ENCODE measurements around the gene SLC25A39. TPM values are rescaled to one million over a fixed set of nuclear protein-coding genes. Genes with fewer than 3 reads are reported as not detected.

Gene SLC25A39
- total RNA-seq, 4 donors from 2014 or later, result 136 to 154 (median 141) TPM

GRCh38 chr17:44362459-44362948 lies 37.9 kb upstream of the SLC25A39 start:
- Histone ChIP-seq H3K9me3 (no peaks in the 10 kb centered on the region), H3K4me1 (peaks cover 0 to 13% (median 4%) of the 10 kb centered on the region in 4 donors), H3K4me3 (peak overlapping the region in 1 of 4 donors; percentile 83), H3K27me3 (peaks cover 38% of the 10 kb centered on the region), H3K27ac (no peak overlapping the region), H3K36me3 (no peaks in the 10 kb centered on the region)
- WGBS, 2 donors (ENCODE audit: low coverage in 1 of 2), result 38% methylated on average over 3 of the region's 11 CpGs; no CpG with 5 or more reads in 1 of the 2 donors
- intact Hi-C loops (cut with DNase I; ENCODE audit: low total_unique reads) (no loop called here), in situ Hi-C loops (cut with MboI; ENCODE audit: low pct_ligation_motif_present in 1 of 4, low pct_unique_long_range_greater_than_20kb in 1 of 4, low sequenced_read_pairs in 3 of 4) (no loop called here)
- no peak for DNase-seq
- TF ChIP-seq CTCF (IDR thresholded peaks at IDR 0.05), result no peak
- TF ChIP-seq POLR2A (IDR thresholded peaks at IDR 0.05), result no peak
- TF ChIP-seq POLR2AphosphoS5 (IDR thresholded peaks at IDR 0.05), result no peak
- TF ChIP-seq EP300 (IDR thresholded peaks at IDR 0.05; ENCODE audit: low read depth), result no peak

DNA sequence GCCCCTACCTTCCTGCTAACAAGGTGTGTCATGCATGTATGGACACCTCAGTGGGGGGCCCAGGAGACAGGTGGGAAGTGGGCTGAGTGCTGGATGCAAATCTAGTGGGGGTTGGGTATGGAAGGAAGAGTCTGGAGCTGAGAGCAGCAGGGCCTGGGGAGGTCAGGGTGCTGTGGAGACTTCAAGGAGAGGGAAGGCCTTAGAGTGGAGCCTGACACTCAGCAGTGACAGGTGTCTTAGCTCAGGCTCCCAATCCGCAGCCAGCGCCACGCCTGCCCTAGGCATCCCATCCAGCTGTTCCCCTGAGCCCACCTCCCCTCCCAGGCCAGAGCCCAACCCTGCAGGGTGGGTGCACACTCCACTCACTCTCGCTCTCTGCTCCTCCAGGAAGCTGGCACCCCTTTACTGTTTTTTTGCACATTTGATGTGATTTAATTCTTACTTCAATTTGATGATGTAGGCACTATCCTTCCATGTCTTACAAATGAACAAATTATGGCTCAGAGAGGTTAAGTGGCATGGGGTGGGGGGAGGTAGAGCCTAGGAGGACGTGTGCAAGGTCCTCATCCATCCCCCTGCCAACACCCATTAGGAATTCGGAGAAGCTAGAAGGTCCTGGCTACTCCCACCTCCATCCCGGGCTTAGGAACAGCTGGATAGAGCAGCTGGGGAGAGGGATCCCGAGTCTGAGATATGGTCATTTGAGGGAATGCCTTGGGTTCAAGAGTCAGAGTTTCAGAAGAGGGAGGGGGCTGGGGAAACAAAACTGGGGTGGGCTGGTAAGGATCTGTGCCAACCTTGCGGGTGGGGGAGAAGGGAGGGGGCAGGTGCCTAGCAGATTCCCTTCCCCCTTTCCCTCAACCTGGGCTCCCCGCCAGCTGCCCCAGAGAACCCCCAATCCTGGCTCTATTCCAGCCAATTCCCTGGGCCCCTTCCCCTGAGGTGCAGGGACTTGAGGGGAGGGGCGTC lies 37.0 kb upstream of the SLC25A39 start:
- Histone ChIP-seq H3K9me3 (no peaks in the 10 kb centered on the region), H3K4me1 (peaks cover 0 to 13% (median 4%) of the 10 kb centered on the region in 4 donors), H3K36me3 (no peaks in the 10 kb centered on the region), H3K27me3 (peaks cover 33% of the 10 kb centered on the region), H3K27ac (no peak overlapping the region), H3K4me3 (no peak overlapping the region)
- no peak for DNase-seq
- in situ Hi-C loops (cut with MboI; ENCODE audit: low pct_ligation_motif_present in 1 of 4, low pct_unique_long_range_greater_than_20kb in 1 of 4, low sequenced_read_pairs in 3 of 4), result no loop called here
- 37 to 44% methylated on average over 2 to 10 of the region's 11 CpGs for WGBS, 2 donors (ENCODE audit: low coverage in 1 of 2)
- intact Hi-C loops (cut with DNase I; ENCODE audit: low total_unique reads), result no loop called here
- TF ChIP-seq POLR2A (IDR thresholded peaks at IDR 0.05), result no peak
- TF ChIP-seq EP300 (IDR thresholded peaks at IDR 0.05; ENCODE audit: low read depth), result no peak
- TF ChIP-seq CTCF (IDR thresholded peaks at IDR 0.05), result no peak
- no peak for TF ChIP-seq POLR2AphosphoS5 (IDR thresholded peaks at IDR 0.05)

DNA sequence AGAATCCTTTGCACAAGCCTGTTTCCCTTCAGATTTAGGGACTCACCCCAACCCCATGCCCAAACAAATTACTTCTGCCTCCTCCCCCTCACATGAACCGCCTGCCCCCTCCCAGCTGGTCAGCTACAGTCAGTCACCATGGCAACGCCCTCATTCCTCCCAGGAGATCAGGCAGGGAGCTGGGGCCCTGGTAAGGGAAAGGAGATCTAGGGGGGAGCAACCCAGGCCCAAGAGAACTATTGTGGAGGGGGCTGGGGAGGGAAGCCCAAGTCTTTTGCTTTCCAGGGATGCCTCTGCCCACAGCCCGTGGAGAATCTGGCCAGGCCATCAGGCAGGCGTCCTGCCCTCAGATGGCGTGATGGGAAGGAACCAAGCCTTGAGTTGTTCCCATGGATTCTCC lies 36.2 kb upstream of the SLC25A39 start:
- WGBS, 2 donors (ENCODE audit: low coverage in 1 of 2), result 53% methylated on average over 5 of the region's 5 CpGs; no CpG with 5 or more reads in 1 of the 2 donors
- Histone ChIP-seq H3K4me3 (no peak overlapping the region), H3K27me3 (peaks cover 29% of the 10 kb centered on the region), H3K9me3 (no peaks in the 10 kb centered on the region), H3K27ac (no peak overlapping the region), H3K4me1 (peaks cover 0 to 13% (median 4%) of the 10 kb centered on the region in 4 donors), H3K36me3 (no peaks in the 10 kb centered on the region)
- intact Hi-C loops (cut with DNase I; ENCODE audit: low total_unique reads) (no loop called here), in situ Hi-C loops (cut with MboI; ENCODE audit: low pct_ligation_motif_present in 1 of 4, low pct_unique_long_range_greater_than_20kb in 1 of 4, low sequenced_read_pairs in 3 of 4) (no loop called here)
- no peak for DNase-seq
- TF ChIP-seq CTCF (IDR thresholded peaks at IDR 0.05) (no peak), POLR2A (IDR thresholded peaks at IDR 0.05) (no peak), POLR2AphosphoS5 (IDR thresholded peaks at IDR 0.05) (no peak), EP300 (IDR thresholded peaks at IDR 0.05; ENCODE audit: low read depth) (no peak)

GRCh38 chr17:44360144-44360533 lies 35.5 kb upstream of the SLC25A39 start:
- Histone ChIP-seq H3K9me3 (no peaks in the 10 kb centered on the region), H3K27ac (no peak overlapping the region), H3K27me3 (peaks cover 30% of the 10 kb centered on the region), H3K4me3 (no peak overlapping the region), H3K4me1 (peaks cover 0 to 13% (median 4%) of the 10 kb centered on the region in 4 donors), H3K36me3 (no peaks in the 10 kb centered on the region)
- 48 to 61% methylated on average over 4 to 6 of the region's 6 CpGs for WGBS, 2 donors (ENCODE audit: low coverage in 1 of 2)
- DNase-seq, result no peak
- TF ChIP-seq POLR2A (IDR thresholded peaks at IDR 0.05) (no peak), CTCF (IDR thresholded peaks at IDR 0.05) (no peak), EP300 (IDR thresholded peaks at IDR 0.05; ENCODE audit: low read depth) (no peak), POLR2AphosphoS5 (IDR thresholded peaks at IDR 0.05) (no peak)
- in situ Hi-C loops (cut with MboI; ENCODE audit: low pct_ligation_motif_present in 1 of 4, low pct_unique_long_range_greater_than_20kb in 1 of 4, low sequenced_read_pairs in 3 of 4) (no loop called here), intact Hi-C loops (cut with DNase I; ENCODE audit: low total_unique reads) (no loop called here)

All from transverse colon (tissue), 4 donors.